GM21367 (cell line): ENCODE data around the gene GEMIN8.
A peak's percentile ranks its signal among the peaks of the same experiment; 100 is the strongest.

Experiments used
- ATAC-seq: cut with Tn5 transposase; IDR thresholded peaks from one replicate; pipeline ENCODE4 v1.9.1; 2021; ENCODE audit not compliant: unreplicated experiment

Gene GEMIN8, protein sequence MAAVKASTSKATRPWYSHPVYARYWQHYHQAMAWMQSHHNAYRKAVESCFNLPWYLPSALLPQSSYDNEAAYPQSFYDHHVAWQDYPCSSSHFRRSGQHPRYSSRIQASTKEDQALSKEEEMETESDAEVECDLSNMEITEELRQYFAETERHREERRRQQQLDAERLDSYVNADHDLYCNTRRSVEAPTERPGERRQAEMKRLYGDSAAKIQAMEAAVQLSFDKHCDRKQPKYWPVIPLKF

GRCh38 chrX:14029425-14030173 is at the start of gene GEMIN8:
TSS of gene GEMIN8 (minus strand) at chrX:14029892. CDS start at chrX:14021478, 8,414 bp downstream.
- peak; percentile 74 for ATAC-seq

DNA sequence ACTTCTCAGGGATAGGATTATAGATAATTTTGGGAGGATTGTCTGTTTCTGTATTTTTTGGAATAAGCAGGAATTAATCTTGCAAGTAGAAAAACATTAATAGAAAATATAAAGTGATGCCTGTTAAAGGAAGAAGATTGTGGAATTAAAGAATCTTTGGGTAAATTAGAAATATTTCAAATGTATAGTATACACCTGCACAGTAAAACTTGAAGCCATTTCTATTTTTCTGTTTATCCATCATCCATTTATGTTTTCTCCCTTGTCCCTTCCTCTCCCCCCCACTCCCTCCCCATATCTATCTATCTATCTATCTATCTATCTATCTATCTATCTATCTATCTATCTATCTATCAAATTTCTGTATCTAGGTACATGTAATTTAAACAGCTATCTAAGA is 46.9 kb upstream of the GEMIN8 start:
- no peak for ATAC-seq

GRCh38 chrX:14073556-14073955 is 43.9 kb upstream of the GEMIN8 start:
- no peak for ATAC-seq

- ATAC-seq, result no peak
These were observed 43.4 kb upstream of the GEMIN8 start for GRCh38 chrX:14073071-14073470.

GRCh38 chrX:14065800-14066199 is 36.1 kb upstream of the GEMIN8 start:
- ATAC-seq, result no peak

DNA sequence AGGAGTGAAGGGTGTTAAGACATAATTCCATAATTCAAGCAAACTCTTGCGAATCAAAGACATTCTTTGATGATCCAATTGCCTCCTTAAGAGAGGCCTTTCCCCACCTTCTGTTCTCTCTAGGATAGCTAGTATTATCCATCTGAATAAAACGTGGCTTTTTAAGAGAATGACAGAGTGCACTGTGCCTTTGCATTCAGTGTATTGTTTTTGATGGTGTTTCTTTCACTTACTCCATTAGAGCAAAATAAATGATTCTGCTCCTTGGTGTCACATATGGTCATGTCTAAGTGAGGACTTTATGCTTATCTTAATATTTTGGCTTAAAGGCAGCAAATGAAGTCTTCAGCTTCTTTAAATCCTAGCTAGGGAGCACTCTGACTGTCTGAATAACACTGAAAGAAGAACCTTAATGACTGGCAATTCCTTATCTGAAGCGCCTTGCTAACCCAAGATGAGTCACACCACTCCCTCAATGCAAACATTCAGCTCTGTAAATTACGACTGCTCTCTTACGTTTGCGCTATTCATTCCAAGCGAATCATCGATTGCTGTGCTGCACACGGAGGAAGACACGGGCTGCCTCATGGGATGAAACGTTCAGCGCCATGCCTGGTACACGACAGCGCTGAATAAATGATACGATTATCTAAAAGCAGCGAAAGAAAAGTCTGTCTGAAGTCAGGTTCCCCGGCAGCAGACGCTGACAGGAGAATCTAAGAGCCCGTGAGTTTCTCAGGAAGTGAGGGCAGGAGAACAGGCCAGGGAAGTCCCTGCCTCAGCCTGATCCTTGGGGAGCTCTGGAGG is 35.1 kb upstream of the GEMIN8 start:
- no peak for ATAC-seq

DNA sequence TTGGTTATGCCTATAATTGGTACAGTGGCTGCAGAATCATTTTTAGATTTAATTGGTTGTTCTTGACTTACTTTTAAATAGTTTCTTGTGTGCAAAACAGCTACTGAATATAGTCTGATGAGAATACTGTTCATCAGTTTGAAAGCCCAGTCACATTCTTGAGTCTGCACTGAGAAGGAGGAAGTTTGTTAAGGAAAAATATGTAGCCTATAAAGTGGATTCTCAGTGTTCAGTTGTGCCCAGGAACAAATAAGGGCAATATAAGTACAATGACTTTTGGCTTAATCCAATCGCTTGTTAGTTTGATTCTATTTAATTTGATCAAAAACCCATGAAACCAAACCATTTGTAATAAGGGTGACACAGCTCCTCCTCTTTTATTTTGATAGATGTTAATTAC is 32.8 kb upstream of the GEMIN8 start:
- ATAC-seq, result no peak

DNA sequence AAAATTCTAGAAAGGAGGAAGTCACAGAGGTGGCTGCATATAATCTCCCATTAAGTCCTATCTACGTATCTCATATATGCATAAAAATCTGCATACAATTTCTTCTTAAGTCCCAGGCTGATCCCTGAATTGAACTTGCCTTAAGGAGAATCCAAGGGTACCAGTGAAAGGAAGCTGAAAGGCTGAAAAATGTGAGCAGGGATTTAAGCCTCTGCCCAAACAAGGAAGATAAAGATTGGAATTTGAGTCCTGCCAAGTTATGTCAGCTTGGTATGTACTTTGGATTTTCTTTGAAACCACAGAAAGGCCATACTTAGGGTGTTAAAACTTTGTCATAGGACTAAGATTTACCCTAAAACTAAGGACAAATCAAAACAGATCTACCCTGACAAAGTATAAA is 26.5 kb upstream of the GEMIN8 start:
- no peak for ATAC-seq

DNA sequence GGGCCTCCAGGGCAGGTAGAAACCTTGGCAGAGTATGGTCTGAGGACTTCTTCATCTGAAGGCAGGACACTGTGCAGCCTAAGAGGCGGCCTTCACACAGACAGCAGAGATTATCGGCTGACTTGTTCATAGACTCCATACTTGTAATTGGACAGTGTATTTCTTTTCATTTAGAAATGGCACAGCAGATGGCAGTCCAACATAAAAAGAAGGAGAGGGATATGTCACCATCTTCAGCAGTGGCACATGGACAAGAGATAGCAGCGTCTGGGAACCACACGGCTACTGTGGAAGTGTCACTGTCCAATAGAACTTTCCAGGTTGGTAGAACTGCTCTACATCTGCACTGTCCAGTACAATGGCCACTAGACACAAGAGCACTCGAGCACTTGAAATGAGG is 21.7 kb upstream of the GEMIN8 start:
- ATAC-seq, result no peak

- ATAC-seq, result no peak
These were observed 21.0 kb upstream of the GEMIN8 start for GRCh38 chrX:14050709-14051108.

DNA sequence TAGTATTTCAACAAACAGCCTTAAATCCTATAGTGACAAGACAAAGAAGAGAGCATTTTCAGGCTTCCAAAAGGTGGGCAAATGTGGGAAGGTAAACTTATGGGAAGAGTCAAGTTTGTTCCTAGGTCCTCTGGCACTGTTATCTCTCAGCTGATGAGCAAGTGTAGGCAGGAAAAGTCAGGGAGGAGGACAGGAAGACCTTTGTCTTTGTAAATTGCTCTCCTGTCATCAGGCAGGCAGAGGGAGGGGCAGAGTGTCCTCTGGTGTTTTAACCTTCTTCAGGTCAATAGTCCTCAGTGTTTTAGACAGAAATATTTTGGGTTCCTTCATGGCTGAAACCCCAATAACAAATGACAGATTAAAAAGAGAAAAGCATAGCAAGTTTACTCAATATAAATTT is 13.5 kb upstream of the GEMIN8 start:
- no peak for ATAC-seq

DNA sequence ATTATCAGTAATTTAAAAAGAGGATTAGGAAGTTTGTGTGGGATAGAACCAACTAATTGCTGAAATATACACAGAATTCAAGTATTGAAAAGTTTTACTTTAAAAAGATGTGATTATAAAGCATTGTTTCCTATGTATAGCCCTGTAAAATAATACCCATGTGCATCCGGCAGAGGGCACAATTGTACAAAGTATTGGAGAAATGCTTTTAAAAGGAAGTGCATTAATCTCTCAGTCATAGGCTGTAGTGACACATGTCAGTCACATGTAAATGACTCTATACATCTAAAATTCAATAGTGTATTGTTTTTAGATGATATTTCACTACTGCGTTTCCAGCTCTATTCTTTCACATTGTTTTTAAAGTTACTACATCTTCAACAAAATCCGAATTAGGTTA is 9.7 kb upstream of the GEMIN8 start:
- no peak for ATAC-seq

DNA sequence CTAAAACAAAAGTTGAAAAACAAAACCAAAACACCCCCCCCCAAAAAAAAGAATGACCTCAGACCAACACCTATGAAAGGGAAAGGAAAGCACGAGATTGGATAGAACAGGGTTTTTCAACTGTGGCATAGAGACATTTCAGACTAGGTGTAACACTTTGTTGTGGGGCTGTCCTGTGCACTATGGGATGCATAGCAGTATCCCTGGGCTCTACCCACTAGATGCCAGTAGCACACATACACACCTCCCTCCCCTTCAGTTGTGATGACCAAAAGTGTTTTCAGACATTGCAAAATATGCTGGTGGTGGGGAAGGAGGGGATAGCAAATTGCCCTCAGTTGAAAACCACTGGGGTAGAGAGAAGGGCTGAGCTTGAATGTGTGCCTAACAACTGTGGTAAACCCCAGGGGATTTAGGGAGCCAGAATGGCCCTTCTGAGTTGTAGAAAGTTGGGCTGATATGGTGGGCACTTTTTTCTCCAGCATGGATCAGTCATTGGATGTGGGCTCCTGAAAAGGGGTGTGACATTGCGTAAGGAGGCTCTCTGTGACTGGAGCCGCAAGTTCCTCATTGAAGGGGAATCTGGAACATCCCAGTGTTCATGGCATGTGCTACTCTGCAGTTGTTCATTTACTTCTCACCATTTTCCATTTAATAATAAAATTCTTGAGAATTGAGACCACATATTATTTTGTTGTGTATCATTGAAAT is 8.8 kb upstream of the GEMIN8 start:
- no peak for ATAC-seq

DNA sequence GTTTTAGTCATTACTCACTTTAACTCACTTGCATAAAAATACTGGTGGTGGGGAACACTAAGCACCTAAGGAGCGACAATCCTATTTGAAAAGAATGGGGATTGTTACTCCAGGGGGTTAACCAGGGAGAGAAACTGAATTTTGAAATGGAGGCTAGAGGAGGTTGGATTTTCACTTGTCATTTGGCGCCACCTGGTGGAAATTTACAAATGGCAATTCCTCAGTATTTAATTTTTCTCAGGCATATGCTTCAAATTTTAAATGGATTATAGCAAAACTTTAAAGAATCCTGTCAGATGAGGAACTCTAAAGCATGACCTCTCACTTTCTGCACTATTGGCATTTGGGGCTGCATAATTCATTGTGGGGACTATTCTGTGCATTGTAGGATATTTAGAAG is 2.7 kb upstream of the GEMIN8 start:
- no peak for ATAC-seq

DNA sequence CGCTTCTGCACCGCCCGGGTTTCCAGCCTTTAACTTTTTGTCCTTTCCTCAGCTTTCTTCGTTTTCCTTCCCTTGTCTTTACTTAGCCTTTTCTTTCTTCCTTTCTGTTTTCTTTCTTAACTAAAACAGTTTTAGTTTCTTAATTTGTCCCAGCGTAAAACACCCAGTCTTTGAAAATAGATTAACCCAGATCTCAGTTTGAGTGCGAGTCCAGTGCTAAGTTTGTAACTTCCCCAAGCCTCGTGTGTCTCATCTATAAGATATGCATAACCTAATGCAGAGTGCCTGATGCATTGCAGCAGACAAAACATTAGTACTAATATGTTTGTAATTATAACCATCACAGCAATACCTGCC is 460 bp upstream of the GEMIN8 start:
- ATAC-seq, result no peak

- no peak for ATAC-seq
These were observed 660 bp downstream of the GEMIN8 start for GRCh38 chrX:14029039-14029424.

DNA sequence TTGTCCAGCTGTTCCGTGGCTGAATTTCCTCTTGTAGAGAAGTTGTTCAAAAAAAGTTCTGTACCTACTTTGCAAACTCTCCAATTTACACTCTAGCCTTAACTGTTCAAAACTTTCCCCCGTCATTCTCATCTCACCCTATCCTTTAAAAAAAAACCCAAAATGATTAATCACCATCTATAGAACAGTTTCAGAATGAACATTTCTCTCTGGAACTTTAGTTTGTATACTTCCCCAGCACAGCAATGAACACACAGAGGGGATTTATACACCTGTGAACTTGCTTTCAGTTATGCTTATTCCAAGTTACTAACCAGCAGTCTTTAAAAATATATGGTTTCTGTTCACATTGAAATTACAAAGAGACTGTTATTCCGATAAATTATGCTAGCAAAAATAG is 1.2 kb downstream of the GEMIN8 start:
- no peak for ATAC-seq

- ATAC-seq, result no peak
These were observed 2.1 kb downstream of the GEMIN8 start for GRCh38 chrX:14027511-14028019.

GRCh38 chrX:14027036-14027435 is 2.7 kb downstream of the GEMIN8 start:
- ATAC-seq, result no peak

- no peak for ATAC-seq
These were observed 3.6 kb downstream of the GEMIN8 start for GRCh38 chrX:14026121-14026520.

DNA sequence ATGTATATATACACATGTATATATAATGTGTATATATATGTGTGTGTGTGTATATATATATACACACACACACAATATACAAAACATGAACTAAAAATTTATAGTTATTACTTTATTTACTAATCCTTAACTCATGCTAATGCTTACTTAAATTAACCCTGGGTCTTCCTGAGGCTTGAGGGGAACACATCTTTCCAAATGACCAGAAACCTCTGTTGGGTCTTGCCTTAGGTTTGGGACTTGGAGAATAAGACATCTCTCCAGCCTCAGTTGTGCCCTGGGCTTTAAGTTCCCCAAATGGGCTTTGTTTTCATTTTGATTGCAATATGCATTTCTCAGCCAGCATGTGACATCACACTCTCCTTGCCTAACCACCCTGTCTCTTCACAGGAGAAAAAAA is 7.7 kb downstream of the GEMIN8 start:
- ATAC-seq, result no peak
